Subcutaneous adipose tissue (tissue), 4 donors: ENCODE data around the gene HMGCS1. TPM values are rescaled to one million over a fixed set of nuclear protein-coding genes. Genes with fewer than 3 reads are reported as not detected.

ENCODE experiments used
- CTCF ChIP-seq: fragments of 450-650 bp; IDR thresholded peaks from one replicate; pipeline ENCODE4 v1.5.1; 2016; ENCODE audit warnings: low read depth, mild to moderate bottlenecking, control low read depth, antibody characterized with exemption, moderate library complexity
- total RNA-seq, 4 donors: library from RNA; depleted of rRNA; stranded (reverse); fragments of >200 nt; gene quantifications; one replicate each; pipeline ENCODE4 v1.1.0, GENCODE V29; 2016

Gene HMGCS1
- total RNA-seq, 4 donors from 2014 or later, result 22.9 to 36.7 (median 27.4) TPM

- no peak for TF ChIP-seq CTCF
Measured at GRCh38 chr5:43312076-43312661, 1.0 kb downstream of the HMGCS1 start.

GRCh38 chr5:43309637-43310036 lies 3.6 kb downstream of the HMGCS1 start:
- TF ChIP-seq CTCF, result no peak

GRCh38 chr5:43309122-43309521 lies 4.1 kb downstream of the HMGCS1 start:
- TF ChIP-seq CTCF, result no peak

- no peak for TF ChIP-seq CTCF
Measured at GRCh38 chr5:43305948-43306565, 7.2 kb downstream of the HMGCS1 start.

GRCh38 chr5:43304525-43304924 lies 8.7 kb downstream of the HMGCS1 start:
- no peak for TF ChIP-seq CTCF

- TF ChIP-seq CTCF, result no peak
Measured at GRCh38 chr5:43303242-43303641, 10.0 kb downstream of the HMGCS1 start.

GRCh38 chr5:43302481-43302880 lies 10.7 kb downstream of the HMGCS1 start:
- TF ChIP-seq CTCF, result no peak
